GM18867 (cell line): ENCODE results near the gene PPP1R8.
"Not testable (repeated sequence)": the region's sequence is repeated elsewhere in the genome, so short reads cannot be mapped to it uniquely, and the experiment has no call there.

Experiments
- ATAC-seq: cut with Tn5 transposase; IDR thresholded peaks from one replicate; pipeline ENCODE4 v1.9.1; 2021; ENCODE audit warnings: mild to moderate bottlenecking, moderate library complexity; ENCODE audit not compliant: unreplicated experiment

The PPP1R8 gene

DNA sequence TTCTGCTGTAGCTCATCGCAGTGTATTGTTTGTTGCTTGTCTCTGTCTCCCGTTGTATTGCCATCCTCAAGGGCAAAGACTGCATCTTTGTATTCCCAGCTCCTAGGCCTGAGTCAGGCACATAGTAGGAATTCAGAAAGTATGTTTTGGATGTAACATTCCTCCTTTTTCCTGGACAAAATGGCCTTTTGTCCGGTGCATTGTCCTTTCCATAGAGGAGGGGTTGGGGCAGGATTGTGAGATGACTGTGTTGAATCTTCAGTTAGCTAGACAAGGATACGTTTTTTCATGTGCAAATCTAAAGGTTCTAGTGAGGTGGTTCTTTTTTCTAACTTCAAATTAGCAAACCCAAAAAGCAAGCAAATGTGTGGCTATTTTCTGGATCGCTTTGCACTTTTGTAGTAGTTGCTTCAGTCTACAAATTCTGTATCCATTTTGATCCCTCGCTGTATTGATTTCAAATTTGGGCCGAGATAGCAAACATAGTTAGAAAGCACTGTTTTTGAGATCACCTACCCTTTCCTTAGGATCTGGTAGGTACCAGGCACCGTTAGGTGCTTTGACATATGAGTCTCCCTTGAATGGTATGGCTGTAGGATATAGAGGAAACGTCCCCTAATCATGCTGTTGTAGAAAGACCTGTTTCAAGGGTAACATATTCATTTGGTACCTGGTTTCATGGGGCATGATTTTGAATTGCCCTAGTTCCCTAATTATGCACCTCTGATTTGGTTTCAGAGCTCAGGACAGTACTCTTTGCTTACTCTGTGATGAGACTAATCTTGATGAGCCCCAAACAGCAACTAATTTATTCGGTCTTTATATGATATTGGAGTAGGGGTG is 1.2 kb downstream of the PPP1R8 start:
- ATAC-seq: no peak

GRCh38 chr1:27832762-27833161 is 2.2 kb downstream of the PPP1R8 start:
- ATAC-seq: no peak

- ATAC-seq: no peak
These were observed 2.9 kb downstream of the PPP1R8 start for GRCh38 chr1:27833470-27833869.

GRCh38 chr1:27835046-27835445 is 4.5 kb downstream of the PPP1R8 start:
- no peak for ATAC-seq

- no peak for ATAC-seq
These were observed 4.9 kb downstream of the PPP1R8 start for GRCh38 chr1:27835501-27835900.

GRCh38 chr1:27849951-27850350 is 19.4 kb downstream of the PPP1R8 start:
- ATAC-seq: no peak

DNA sequence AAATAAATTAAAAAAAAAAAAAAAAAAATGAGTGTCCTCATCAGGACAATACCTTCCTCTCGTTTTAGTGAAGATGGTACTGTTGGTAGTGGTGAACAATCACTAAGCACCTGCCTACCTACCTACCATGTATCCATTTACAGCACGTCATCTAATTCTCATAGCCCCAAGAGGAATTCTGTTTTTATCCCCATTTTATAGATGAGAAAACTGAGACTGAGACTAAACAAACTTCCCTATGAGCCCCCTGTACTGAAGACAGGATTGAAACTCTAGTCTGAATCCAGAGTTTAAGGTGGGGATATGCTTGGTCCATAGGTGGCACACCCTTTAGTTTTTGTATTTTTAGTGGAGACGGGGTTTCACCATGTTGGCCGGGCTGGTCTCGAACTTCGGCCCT is 24.5 kb downstream of the PPP1R8 start:
- ATAC-seq: no peak

GRCh38 chr1:27856561-27857343 is 26.2 kb downstream of the PPP1R8 start:
- ATAC-seq: no peak

- ATAC-seq: not testable (repeated sequence)
These were observed 27.0 kb downstream of the PPP1R8 start for GRCh38 chr1:27857552-27857951.

DNA sequence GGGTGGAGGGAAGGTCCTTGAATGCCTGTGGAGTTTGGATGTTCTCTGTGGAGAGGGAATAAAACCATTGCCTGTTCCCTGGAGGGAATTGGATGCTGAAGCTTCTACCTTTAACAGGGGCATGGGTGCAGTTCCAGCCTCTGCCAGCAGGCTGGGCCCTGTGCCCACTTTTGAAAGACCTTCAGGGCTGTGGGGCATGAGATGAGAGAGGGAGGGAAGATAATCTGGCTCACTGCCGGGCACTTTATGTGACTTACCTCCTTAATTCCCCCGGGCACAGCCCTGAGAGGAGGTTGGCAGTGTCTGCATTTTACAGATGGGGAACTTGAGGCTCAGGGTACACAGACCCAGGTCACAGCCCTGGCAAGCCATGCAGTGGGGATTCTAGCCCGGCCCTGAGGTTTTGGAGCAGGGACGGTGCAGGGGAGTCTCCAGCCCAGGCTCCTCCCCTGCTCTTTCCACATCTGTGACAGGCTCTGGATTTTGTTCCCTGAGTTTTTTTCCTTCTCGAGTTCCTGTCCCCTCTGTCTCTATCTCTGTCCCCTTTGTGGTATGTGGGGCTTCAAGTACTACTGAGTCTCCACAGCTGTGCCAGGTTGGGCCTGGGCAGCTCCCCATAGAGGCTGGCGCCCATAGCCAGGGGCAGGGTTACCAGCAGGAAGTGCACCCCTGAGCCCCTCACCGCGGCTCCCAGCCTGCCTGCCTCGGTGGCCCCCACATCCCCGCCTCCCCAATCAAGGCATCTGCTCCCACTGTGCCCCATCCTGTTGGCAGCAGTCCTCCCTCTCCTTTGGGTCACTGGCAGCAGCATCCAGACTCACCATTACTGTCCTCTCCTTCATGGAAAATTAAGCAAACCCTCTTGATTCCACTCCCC is 27.7 kb downstream of the PPP1R8 start:
- ATAC-seq: peak; percentile 64

DNA sequence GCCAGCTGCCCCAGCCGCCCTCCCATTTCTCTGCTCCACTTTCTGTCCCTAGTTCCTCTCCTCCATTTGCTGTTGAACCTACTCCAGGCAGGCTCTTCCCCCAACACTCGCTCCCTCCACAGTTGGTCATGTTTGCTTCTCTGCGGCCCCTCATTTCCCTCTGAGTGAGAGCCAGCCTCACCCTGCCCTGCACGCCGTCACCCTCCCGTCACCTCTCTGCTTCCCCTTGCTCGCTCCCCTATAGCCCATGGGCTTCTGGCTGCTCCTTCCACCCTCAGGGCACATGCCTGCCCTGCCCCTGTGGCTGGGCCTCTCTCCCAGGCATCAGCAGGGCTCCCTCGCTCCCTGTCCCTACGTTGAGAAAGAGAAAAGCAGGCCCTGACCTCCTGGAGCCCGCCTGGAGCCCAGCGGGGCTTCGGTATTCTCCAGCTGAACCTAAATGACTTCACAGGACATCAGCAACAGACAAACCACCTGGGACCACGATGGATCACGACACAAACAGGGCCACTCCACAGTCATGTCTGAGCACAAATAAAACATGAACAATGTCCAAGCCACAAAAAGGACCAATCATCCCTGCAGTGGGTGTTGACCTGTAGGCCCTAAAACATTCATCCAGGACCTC is 28.5 kb downstream of the PPP1R8 start:
- no peak for ATAC-seq

GRCh38 chr1:27861436-27861835 is 30.9 kb downstream of the PPP1R8 start:
- no peak for ATAC-seq

GRCh38 chr1:27862004-27862403 is 31.4 kb downstream of the PPP1R8 start:
- no peak for ATAC-seq

DNA sequence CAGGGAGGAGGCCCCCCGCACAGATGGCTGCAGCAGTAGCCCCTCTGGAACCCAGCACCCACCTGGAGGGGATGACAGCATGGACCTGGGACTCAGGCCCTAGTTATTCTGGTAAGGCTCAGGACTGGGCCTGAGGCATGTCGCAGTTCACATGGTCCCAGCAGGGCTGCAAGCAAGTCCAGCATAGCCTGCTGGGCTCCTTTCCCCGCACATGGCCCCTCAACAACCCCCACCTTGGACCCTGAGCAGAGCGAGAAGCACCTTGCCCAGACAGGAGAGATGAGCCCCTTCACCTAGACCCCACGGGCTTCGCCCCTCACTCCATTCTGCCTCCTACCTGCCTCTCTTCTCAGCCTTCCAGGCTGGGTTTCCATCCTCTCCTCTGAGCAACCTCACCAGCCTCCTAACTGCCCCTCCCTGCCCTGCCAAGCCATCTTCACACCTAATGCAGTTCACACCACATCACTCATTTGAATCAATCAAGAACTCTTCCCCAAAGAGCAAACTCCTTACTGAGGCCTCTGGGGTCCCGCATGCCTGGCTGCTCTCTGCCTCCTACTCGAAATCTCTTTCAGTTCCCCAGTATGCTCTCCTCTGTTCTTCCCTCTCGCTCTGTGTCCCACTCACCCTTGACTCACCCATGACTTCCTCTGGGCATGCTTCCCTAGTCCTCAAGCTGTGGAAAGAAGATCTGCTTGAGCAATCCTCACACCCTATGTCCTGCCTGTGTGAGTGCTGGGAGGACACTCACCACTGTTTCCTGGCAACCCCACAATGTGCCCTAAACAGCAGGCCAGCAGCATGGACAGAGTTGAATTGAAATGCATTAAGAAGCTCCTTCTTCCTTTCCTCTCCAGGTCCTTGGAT is 32.3 kb downstream of the PPP1R8 start:
- no peak for ATAC-seq

- ATAC-seq: no peak
These were observed 32.9 kb downstream of the PPP1R8 start for GRCh38 chr1:27863538-27863915.

GRCh38 chr1:27864264-27864895 is 33.8 kb downstream of the PPP1R8 start:
- no peak for ATAC-seq

DNA sequence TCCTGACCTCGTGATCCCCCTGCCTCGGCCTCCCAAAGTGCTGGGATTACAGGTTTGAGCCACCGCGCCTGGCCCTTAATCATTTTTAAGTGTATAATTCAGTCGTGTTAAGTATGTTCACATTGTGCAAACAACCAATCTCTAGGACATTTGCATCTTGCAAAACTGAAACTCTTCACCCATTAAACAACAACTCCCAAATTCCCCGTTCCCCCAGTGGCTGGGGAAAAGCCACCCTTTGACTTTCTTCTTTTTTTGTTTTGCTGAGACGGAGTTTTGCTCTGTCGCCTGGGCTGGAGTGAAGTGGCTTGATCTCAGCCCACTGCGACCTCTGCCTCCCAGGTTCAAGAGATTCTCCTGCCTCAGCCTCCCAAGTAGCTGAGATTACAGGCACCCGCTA is 35.2 kb downstream of the PPP1R8 start:
- ATAC-seq: no peak

DNA sequence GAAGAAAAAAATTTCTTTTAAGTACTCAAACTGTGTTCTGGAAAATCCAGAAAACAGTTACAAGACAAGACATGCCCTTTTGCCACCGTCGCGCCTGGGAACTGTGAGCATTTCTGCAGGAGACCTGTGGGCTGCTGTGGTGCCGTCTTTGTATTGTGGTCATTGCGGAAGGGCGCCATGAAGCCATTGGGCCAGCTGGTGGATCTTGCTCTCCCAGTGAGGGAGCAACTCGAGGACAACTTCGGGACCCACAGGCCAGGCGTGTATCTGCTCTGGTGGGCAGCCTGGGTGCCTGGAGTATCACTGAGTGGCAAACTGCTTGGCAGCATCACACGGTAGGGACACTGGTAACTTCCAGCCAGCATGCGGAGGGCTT is 38.0 kb downstream of the PPP1R8 start:
- ATAC-seq: no peak

- peak; percentile 36 for ATAC-seq
These were observed 38.5 kb downstream of the PPP1R8 start for GRCh38 chr1:27868932-27869718.
